ENCODE measurements around the gene STXBP2. TPM values are rescaled to one million over a fixed set of nuclear protein-coding genes. Genes with fewer than 3 reads are reported as not detected.
A peak's percentile ranks its signal among the peaks of the same experiment; 100 is the strongest.

STXBP2 gene
- total and polyA plus RNA-seq, 9 of the 15 experiments (the other 6 are each of a cell fraction or from before 2014, with no cell fraction given), result 2.5 to 163 (median 71.3) TPM

DNA sequence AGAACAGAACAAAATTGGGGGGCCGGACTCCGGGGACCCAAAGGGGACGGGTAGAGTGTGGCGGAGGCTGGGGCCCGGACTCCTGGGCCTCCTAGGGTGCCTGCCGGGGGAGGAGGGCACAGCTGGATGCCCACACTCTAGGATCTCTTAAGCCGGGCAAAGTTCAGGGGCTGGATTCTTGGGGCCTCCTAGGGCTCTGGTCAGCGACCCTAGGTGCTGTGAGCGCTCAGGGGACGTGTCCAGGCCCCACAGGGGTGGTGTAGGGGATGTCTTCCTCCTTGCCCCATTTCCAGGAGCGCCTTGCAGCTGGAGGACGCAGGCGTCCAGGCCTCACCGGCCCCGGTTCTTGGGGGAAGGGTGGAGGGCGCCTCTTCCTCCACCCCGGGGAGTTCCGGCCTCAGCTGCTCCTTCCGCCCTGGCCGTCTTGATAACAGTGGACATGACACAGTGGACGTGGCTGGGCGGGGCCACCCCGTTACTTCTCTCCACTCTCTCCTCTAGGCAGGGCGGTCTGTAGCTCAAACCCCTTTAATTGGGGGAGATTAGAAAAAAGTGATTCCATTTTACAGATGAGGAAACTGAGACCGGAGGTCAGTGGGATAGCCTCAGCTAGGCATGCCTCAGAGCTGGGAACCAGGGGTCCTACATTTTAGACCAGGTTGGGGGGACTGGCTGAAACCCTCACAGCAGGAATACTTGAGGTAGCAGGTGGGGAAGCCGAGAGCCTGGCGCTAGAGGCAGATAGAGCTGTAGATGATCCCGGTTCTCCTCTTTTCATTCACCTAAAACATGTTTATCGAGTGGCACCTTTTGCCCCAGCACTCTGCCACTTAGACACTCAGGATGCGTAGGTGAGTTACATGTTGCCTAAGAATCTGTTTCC lies 705 bp downstream of the STXBP2 start (continued):
- no peak for TF ChIP-seq ZNF121 (CRISPR knock-in tag; conservative IDR thresholded peaks at IDR 0.05)
- TF ChIP-seq, protein P1, sequence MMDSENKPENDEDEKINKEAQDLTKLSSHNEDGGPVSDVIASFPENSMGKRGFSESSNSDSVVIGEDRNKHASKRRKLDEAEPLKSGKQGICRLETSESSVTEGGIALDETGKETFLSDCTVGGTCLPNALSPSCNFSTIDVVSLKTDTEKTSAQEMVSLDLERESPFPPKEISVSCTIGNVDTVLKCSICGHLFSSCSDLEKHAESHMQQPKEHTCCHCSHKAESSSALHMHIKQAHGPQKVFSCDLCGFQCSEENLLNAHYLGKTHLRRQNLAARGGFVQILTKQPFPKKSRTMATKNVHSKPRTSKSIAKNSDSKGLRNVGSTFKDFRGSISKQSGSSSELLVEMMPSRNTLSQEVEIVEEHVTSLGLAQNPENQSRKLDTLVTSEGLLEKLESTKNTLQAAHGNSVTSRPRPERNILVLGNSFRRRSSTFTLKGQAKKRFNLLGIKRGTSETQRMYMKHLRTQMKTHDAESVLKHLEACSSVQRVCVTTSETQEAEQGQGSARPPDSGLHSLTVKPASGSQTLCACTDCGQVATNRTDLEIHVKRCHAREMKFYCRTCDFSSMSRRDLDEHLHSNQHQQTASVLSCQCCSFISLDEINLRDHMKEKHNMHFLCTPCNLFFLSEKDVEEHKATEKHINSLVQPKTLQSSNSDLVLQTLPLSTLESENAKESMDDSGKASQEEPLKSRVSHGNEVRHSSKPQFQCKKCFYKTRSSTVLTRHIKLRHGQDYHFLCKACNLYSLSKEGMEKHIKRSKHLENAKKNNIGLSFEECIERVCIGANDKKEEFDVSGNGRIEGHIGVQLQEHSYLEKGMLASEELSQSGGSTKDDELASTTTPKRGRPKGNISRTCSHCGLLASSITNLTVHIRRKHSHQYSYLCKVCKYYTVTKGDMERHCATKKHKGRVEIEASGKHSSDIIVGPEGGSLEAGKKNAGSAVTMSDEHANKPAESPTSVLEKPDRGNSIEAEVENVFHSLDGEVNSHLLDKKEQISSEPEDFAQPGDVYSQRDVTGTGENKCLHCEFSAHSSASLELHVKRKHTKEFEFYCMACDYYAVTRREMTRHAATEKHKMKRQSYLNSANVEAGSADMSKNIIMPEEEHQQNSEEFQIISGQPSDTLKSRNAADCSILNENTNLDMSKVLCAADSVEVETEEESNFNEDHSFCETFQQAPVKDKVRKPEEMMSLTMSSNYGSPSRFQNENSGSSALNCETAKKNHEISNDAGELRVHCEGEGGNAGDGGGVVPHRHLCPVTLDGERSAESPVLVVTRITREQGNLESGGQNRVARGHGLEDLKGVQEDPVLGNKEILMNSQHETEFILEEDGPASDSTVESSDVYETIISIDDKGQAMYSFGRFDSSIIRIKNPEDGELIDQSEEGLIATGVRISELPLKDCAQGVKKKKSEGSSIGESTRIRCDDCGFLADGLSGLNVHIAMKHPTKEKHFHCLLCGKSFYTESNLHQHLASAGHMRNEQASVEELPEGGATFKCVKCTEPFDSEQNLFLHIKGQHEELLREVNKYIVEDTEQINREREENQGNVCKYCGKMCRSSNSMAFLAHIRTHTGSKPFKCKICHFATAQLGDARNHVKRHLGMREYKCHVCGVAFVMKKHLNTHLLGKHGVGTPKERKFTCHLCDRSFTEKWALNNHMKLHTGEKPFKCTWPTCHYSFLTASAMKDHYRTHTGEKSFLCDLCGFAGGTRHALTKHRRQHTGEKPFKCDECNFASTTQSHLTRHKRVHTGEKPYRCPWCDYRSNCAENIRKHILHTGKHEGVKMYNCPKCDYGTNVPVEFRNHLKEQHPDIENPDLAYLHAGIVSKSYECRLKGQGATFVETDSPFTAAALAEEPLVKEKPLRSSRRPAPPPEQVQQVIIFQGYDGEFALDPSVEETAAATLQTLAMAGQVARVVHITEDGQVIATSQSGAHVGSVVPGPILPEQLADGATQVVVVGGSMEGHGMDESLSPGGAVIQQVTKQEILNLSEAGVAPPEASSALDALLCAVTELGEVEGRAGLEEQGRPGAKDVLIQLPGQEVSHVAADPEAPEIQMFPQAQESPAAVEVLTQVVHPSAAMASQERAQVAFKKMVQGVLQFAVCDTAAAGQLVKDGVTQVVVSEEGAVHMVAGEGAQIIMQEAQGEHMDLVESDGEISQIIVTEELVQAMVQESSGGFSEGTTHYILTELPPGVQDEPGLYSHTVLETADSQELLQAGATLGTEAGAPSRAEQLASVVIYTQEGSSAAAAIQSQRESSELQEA (IDR thresholded peaks at IDR 0.05; ENCODE audit: low read depth), result no peak
- TF ChIP-seq ESRRA (IDR thresholded peaks at IDR 0.05; ENCODE audit: borderline replicate concordance, low read depth), result peak; percentile 66
- TF ChIP-seq TAF1 (IDR thresholded peaks at IDR 0.05; ENCODE audit: control insufficient read depth, extremely low read depth, insufficient read depth, low read length, severe bottlenecking), result peak; percentile 60
- no peak for TF ChIP-seq RBM39 (optimal IDR thresholded peaks at IDR 0.05; ENCODE audit: low read depth, low read length)
- no peak for TF ChIP-seq FOSL1 (tag; conservative IDR thresholded peaks at IDR 0.05)
- peak; percentile 84 for TF ChIP-seq POLR2A (conservative IDR thresholded peaks at IDR 0.05)
- TF ChIP-seq CREBBP (IDR thresholded peaks at IDR 0.05; ENCODE audit: low read depth, low read length), result no peak
- TF ChIP-seq SUPT5H (IDR thresholded peaks at IDR 0.05), result peak; percentile 73
- no peak for TF ChIP-seq RREB1 (CRISPR knock-in tag; IDR thresholded peaks at IDR 0.05)
- 0 out of 2 replicates have a peak, but pooled peaks have one; percentile 29 for TF ChIP-seq NBN (IDR thresholded peaks at IDR 0.05; ENCODE audit: low read depth)
- TF ChIP-seq ATF1 (CRISPR knock-in tag; IDR thresholded peaks at IDR 0.05), result no peak
- TF ChIP-seq ATF1 (tag; IDR thresholded peaks at IDR 0.05), result peak; percentile 71
- peak; percentile 90 for TF ChIP-seq GABPA (tag; conservative IDR thresholded peaks at IDR 0.05; ENCODE audit: low read depth)
- TF ChIP-seq CXXC5 (CRISPR knock-in tag; IDR thresholded peaks at IDR 0.05), result peak; percentile 39; the same call in 1 of the 2 replicates
